K562 (cell line): ENCODE results near the gene CPTP. TPM values are rescaled to one million over a fixed set of nuclear protein-coding genes. Genes with fewer than 3 reads are reported as not detected.
A peak's percentile ranks its signal among the peaks of the same experiment; 100 is the strongest.

ENCODE experiments used
- BHLHE40 ChIP-seq: IDR thresholded peaks from 2 replicates; pipeline ENCODE4 v1.6.1; 2011; ENCODE audit warnings: low read length, improper control_type of control experiment
- DPF2 ChIP-seq: fragments of 450-650 bp; IDR thresholded peaks from 2 replicates; pipeline ENCODE4 v1.6.1; 2016
- EGR1 ChIP-seq: fragments of 450-650 bp; conservative IDR thresholded peaks from 2 replicates; pipeline ENCODE4 v1.6.1; 2017; ENCODE audit warnings: mild to moderate bottlenecking
- FIP1L1 ChIP-seq: fragments of 200-400 bp; formaldehyde crosslinking; IDR thresholded peaks from 2 replicates; pipeline ENCODE4 v1.6.1; 2018; ENCODE audit warnings: mild to moderate bottlenecking, low read depth, low read length; ENCODE audit not compliant: poor library complexity, severe bottlenecking
- FOXA3 ChIP-seq, 2 experiments: fragments of 450-650 bp in 1 of 2; sonication (generic) in 1 of 2; formaldehyde crosslinking; IDR thresholded peaks in 1 of 2; conservative IDR thresholded peaks in 1 of 2; 2 replicates each; pipeline versions ENCODE4 v1.4.0 to v1.8.0; 2020 to 2022; ENCODE audit warnings: mild to moderate bottlenecking in 2 of 2, missing genetic modification reagents in 1 of 2
- FOXM1 ChIP-seq, 2 experiments: fragments of 450-650 bp in 1 of 2; sonication (generic) in 1 of 2; formaldehyde crosslinking in 1 of 2; IDR thresholded peaks; 2 replicates each; pipeline versions ENCODE4 v1.6.1 to v1.9.0; 2017 to 2022; ENCODE audit warnings: low read depth in 2 of 2, mild to moderate bottlenecking in 2 of 2, missing genetic modification reagents in 1 of 2, moderate library complexity in 1 of 2
- HDAC1 ChIP-seq, 2 experiments: fragments of 450-650 bp; IDR thresholded peaks; 2 replicates each; pipeline ENCODE4 v1.6.1; 2016 to 2017; ENCODE audit warnings: inconsistent platforms in 1 of 2, mild to moderate bottlenecking in 1 of 2, moderate library complexity in 1 of 2
- KAT7 ChIP-seq: sonication (generic); formaldehyde crosslinking; IDR thresholded peaks from 2 replicates; pipeline ENCODE4 v1.8.0; 2022; ENCODE audit warnings: missing genetic modification reagents, mild to moderate bottlenecking, borderline replicate concordance
- KDM4B ChIP-seq, 2 experiments: fragments of 450-650 bp in 1 of 2; sonication (generic) in 1 of 2; IDR thresholded peaks; 2 replicates each; pipeline ENCODE4 v1.6.1; 2016 to 2017; ENCODE audit warnings: borderline replicate concordance in 2 of 2, antibody characterized with exemption in 1 of 2, low read depth in 1 of 2, mild to moderate bottlenecking in 1 of 2
- LCOR ChIP-seq: sonication (generic); formaldehyde crosslinking; IDR thresholded peaks from 2 replicates; pipeline ENCODE4 v1.8.0; 2022; ENCODE audit warnings: mild to moderate bottlenecking, missing genetic modification reagents
- PCBP1 ChIP-seq: fragments of 200-400 bp; formaldehyde crosslinking; IDR thresholded peaks from 2 replicates; pipeline ENCODE4 v1.6.1; 2018; ENCODE audit warnings: mild to moderate bottlenecking, low read depth, low read length; ENCODE audit not compliant: poor library complexity, severe bottlenecking
- POLR2A ChIP-seq: fragments of 450-650 bp; conservative IDR thresholded peaks from 2 replicates; pipeline ENCODE4 v1.6.1; 2016
- POLR2G ChIP-seq: fragments of 200-400 bp; formaldehyde crosslinking; IDR thresholded peaks from 2 replicates; pipeline ENCODE4 v1.6.1; 2017; ENCODE audit warnings: low read depth, mild to moderate bottlenecking, antibody characterized with exemption, low read length, moderate library complexity
- RBFOX2 ChIP-seq: fragments of 200-400 bp; formaldehyde crosslinking; IDR thresholded peaks from 2 replicates; pipeline ENCODE4 v1.6.1; 2017; ENCODE audit warnings: low read depth, mild to moderate bottlenecking, low read length, moderate library complexity
- SAFB2 ChIP-seq: fragments of 200-400 bp; formaldehyde crosslinking; IDR thresholded peaks from 2 replicates; pipeline ENCODE4 v1.6.1; 2018; ENCODE audit warnings: borderline replicate concordance, low read length, low read depth, moderate library complexity; ENCODE audit not compliant: severe bottlenecking
- SUPT5H ChIP-seq: fragments of 450-650 bp; IDR thresholded peaks from 2 replicates; pipeline ENCODE4 v1.6.1; 2016
- TCF7 ChIP-seq: sonication (generic); IDR thresholded peaks from 2 replicates; pipeline ENCODE4 v1.6.1; 2016; ENCODE audit warnings: antibody characterized with exemption, borderline replicate concordance
- TGIF2 ChIP-seq: sonication (generic); formaldehyde crosslinking; IDR thresholded peaks from 2 replicates; pipeline ENCODE4 v1.8.1; 2022; ENCODE audit warnings: mild to moderate bottlenecking, missing genetic modification reagents, moderate library complexity
- ZKSCAN8 ChIP-seq: fragments of 200-800 bp; sonication (Bioruptor generic); IDR thresholded peaks from 2 replicates; pipeline ENCODE4 v1.6.1; 2016; ENCODE audit warnings: missing genetic modification characterization, missing compliant biosample characterization
- ZNF184 ChIP-seq: sonication (generic); formaldehyde crosslinking; IDR thresholded peaks from 2 replicates; pipeline ENCODE4 v1.5.0; 2020; ENCODE audit warnings: missing genetic modification reagents
- polyA plus RNA-seq, 8 experiments: library from polyadenylated mRNA; depleted of rRNA in 4 of 8; stranded (reverse) in 5 of 8; unstranded in 3 of 8; fragments of >200 nt; fragmentation: Nextera tagmentation in 2 of 8; fragmentation: Illumina TruSeq in 1 of 8; extraction: Ambion mirVana in 2 of 8; extraction: Trizol in 1 of 8; gene quantifications; 2 replicates each; pipeline versions ENCODE4 v1.2.1 to v1.2.3, GENCODE V29; 2011 to 2014; ENCODE audit warnings: inconsistent platforms in 1 of 8, missing spikeins in 1 of 8
- total RNA-seq, 7 experiments: library from RNA; depleted of rRNA in 6 of 7; stranded (reverse); fragments of >200 nt in 6 of 7; fragmentation: Illumina TruSeq in 2 of 7; extraction: Trizol in 2 of 7; gene quantifications; 2 replicates each; pipeline versions ENCODE4 v1.2.1 to v1.2.3, GENCODE V29; 2011 to 2021; ENCODE audit warnings: low replicate concordance in 1 of 7
- TF ChIP-seq, protein P1 (sequence below): sonication (generic); formaldehyde crosslinking; IDR thresholded peaks from 2 replicates; pipeline ENCODE4 v1.9.0; 2022; ENCODE audit warnings: mild to moderate bottlenecking, missing genetic modification reagents
- TF ChIP-seq, protein P2 (sequence below), 2 experiments: fragments of 450-650 bp; conservative IDR thresholded peaks; 2 replicates each; pipeline ENCODE4 v1.6.1; 2017; ENCODE audit warnings: mild to moderate bottlenecking in 2 of 2, moderate library complexity in 2 of 2
- TF ChIP-seq, protein P3 (sequence below): fragments of 450-650 bp; formaldehyde crosslinking; IDR thresholded peaks from 2 replicates; pipeline ENCODE4 v1.4.0; 2020; ENCODE audit warnings: mild to moderate bottlenecking, mixed read lengths

The CPTP gene
- total and polyA plus RNA-seq, 9 of the 15 experiments (the other 6 are each of a cell fraction or from before 2014, with no cell fraction given) = 0.11 to 25.8 (median 3.5) TPM

DNA sequence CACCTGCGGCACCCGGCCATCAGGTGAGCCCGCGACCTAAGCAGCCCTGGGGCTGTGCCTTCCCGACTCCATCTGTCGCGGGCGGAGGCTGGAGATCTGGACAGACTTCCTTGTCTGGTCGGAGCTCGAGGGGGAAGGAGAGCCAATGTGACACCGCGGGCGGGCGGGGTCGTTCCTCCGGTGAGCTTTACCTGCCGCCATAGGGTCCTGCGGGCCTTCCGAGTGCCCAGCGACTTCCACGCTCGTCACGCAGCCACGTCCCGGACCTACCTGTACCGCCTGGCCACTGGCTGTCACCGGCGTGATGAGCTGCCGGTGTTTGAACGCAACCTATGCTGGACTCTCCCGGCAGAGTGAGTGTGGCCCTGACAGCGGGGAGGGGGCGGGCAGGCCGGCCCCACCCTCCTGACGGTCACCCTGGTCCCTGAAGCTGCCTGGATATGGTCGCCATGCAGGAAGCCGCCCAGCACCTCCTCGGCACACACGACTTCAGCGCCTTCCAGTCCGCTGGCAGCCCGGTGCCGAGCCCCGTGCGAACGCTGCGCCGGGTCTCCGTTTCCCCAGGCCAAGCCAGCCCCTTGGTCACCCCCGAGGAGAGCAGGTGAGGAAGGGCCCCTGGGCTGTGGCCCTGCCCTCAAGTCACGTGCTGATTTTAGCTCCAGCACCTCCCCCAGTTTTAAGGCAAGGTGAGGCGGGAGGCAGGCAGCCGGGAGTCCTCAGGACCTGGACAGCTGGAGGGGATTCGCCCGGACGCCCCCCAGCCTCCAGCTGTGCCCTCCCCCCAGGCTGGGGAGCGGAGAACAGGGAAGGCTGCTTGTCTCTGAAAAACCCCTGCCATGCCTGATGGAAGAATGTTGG is 15.1 kb upstream of the CPTP start (continued):
- TF ChIP-seq POLR2G = peak; percentile 75
- TF ChIP-seq, protein P1, sequence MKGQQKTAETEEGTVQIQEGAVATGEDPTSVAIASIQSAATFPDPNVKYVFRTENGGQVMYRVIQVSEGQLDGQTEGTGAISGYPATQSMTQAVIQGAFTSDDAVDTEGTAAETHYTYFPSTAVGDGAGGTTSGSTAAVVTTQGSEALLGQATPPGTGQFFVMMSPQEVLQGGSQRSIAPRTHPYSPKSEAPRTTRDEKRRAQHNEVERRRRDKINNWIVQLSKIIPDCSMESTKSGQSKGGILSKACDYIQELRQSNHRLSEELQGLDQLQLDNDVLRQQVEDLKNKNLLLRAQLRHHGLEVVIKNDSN (CRISPR knock-in tag) = peak; percentile 88
- no peak for TF ChIP-seq SAFB2
- peak in 1 of 2 experiments; percentile 5; a peak in 1 of 4 replicates for TF ChIP-seq FOXA3 (CRISPR knock-in tag; conservative IDR thresholded peaks at IDR 0.05 in 1 of 2, IDR thresholded peaks at IDR 0.05 in 1 of 2)
- peak; percentile 49 for TF ChIP-seq PCBP1
- TF ChIP-seq ZKSCAN8 (CRISPR knock-in tag) = no peak
- TF ChIP-seq EGR1 = peak; percentile 36; the same call in 1 of the 2 replicates
- TF ChIP-seq, protein P2, sequence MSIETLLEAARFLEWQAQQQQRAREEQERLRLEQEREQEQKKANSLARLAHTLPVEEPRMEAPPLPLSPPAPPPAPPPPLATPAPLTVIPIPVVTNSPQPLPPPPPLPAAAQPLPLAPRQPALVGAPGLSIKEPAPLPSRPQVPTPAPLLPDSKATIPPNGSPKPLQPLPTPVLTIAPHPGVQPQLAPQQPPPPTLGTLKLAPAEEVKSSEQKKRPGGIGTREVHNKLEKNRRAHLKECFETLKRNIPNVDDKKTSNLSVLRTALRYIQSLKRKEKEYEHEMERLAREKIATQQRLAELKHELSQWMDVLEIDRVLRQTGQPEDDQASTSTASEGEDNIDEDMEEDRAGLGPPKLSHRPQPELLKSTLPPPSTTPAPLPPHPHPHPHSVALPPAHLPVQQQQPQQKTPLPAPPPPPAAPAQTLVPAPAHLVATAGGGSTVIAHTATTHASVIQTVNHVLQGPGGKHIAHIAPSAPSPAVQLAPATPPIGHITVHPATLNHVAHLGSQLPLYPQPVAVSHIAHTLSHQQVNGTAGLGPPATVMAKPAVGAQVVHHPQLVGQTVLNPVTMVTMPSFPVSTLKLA (conservative IDR thresholded peaks at IDR 0.05) = peak in 1 of 2 experiments; percentile 57; a peak in 1 of 4 replicates
- 0 out of 2 replicates have a peak, but pooled peaks have one; percentile 75 for TF ChIP-seq KAT7 (CRISPR knock-in tag)
- TF ChIP-seq TGIF2 (CRISPR knock-in tag) = 0 out of 2 replicates have a peak, but pooled peaks have one; percentile 33
- peak; percentile 63 for TF ChIP-seq RBFOX2
- TF ChIP-seq, protein P3, sequence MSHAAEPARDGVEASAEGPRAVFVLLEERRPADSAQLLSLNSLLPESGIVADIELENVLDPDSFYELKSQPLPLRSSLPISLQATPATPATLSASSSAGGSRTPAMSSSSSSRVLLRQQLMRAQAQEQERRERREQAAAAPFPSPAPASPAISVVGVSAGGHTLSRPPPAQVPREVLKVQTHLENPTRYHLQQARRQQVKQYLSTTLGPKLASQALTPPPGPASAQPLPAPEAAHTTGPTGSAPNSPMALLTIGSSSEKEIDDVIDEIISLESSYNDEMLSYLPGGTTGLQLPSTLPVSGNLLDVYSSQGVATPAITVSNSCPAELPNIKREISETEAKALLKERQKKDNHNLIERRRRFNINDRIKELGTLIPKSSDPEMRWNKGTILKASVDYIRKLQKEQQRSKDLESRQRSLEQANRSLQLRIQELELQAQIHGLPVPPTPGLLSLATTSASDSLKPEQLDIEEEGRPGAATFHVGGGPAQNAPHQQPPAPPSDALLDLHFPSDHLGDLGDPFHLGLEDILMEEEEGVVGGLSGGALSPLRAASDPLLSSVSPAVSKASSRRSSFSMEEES = peak; percentile 63
- peak; percentile 67 for TF ChIP-seq FIP1L1
- no peak for TF ChIP-seq FOXM1 (IDR thresholded peaks at IDR 0.05; ENCODE audit: low read depth)
- TF ChIP-seq FOXM1 (CRISPR knock-in tag; IDR thresholded peaks at IDR 0.05; ENCODE audit: low read depth) = 0 out of 2 replicates have a peak, but pooled peaks have one; percentile 34
- peak; percentile 80; the same call in 1 of the 2 replicates for TF ChIP-seq BHLHE40
- peak; percentile 60; the same call in 1 of the 2 replicates for TF ChIP-seq POLR2A
- TF ChIP-seq KDM4B (IDR thresholded peaks at IDR 0.05; ENCODE audit: borderline replicate concordance in 2 of 2, low read depth in 1 of 2) = 0 out of 4 replicates have a peak, but pooled peaks of 1 of the 2 experiments have one; percentile 3
- peak; percentile 49; the same call in 1 of the 2 replicates for TF ChIP-seq LCOR (CRISPR knock-in tag)
- TF ChIP-seq SUPT5H = peak; percentile 53
- no peak; a peak in 2 of 4 replicates for TF ChIP-seq HDAC1 (IDR thresholded peaks at IDR 0.05)
- TF ChIP-seq TCF7 = 0 out of 2 replicates have a peak, but pooled peaks have one; percentile 3
- TF ChIP-seq DPF2 = 0 out of 2 replicates have a peak, but pooled peaks have one; percentile 9
- no peak for TF ChIP-seq ZNF184 (CRISPR knock-in tag)
